K562 (cell line): ENCODE data around the gene ADCY4. TPM values are rescaled to one million over a fixed set of nuclear protein-coding genes. Genes with fewer than 3 reads are reported as not detected.

Experiments used
- ATAC-seq: fragments of 200-7000 bp; cut with Tn5 transposase; 3 replicates; pipeline ENCODE4 v1.9.1; 2020; ENCODE audit warnings: moderate library complexity
- BruUV-seq: library from RNA; stranded (reverse); fragments of 400-500 nt; replicated peaks from 2 replicates; lab custom pipeline; 2021; lab: Mats Ljungman, UMichigan
- CTCF ChIA-PET: fragments of 300-600 bp; formaldehyde crosslinking; extraction: SDS; loops from one replicate; lab custom pipeline; 2021; ENCODE audit warnings: low intra/inter-chr PET ratio; lab: Yijun Ruan, JAX
- POLR2A ChIA-PET: fragments of 300-600, 350-650 bp; sonication (Branson Sonifier 250); formaldehyde crosslinking; extraction: SDS; loops from one replicate; lab custom pipeline; 2021; ENCODE audit warnings: antibody characterized with exemption, inconsistent platforms; lab: Yijun Ruan, JAX
- DNase-seq, 4 experiments: peaks; one replicate each; pipeline versions ENCODE4 v3.0.0 to v3.0.0-alpha.2; 2011 to 2018; ENCODE audit warnings: low spot score in 3 of 4, mixed read lengths in 3 of 4; ENCODE audit errors: extremely low read depth in 1 of 4
- FAIRE-seq: peaks from 2 replicates; lab custom pipeline; 2011; peaks lifted over from hg19 to GRCh38; lab: Jason Lieb, UNC
- H2AFZ ChIP-seq: 2 replicates; pipeline ENCODE4 v1.6.0; 2011; ENCODE audit warnings: low read depth, low read length, control low read depth, inconsistent platforms
- H3K27ac ChIP-seq: fragments of 200-600 bp; 3 replicates; pipeline ENCODE4 v1.8.0; 2011; ENCODE audit warnings: low read depth, mild to moderate bottlenecking, control low read depth, inconsistent platforms, low read length, moderate library complexity, mixed read lengths; ENCODE audit errors: extremely low read depth
- H3K27me3 ChIP-seq, 2 experiments: fragments of 300-600 bp in 1 of 2; 2 replicates in 1 of 2; 3 replicates in 1 of 2; pipeline versions ENCODE4 v1.6.0 to v1.8.0; 2011; ENCODE audit warnings: inconsistent platforms in 2 of 2, low read length in 2 of 2, mild to moderate bottlenecking in 1 of 2, mixed read lengths in 1 of 2, moderate library complexity in 1 of 2; ENCODE audit not compliant: control insufficient read depth in 2 of 2, insufficient read depth in 2 of 2
- H3K36me3 ChIP-seq: fragments of 300-600 bp; 3 replicates; pipeline ENCODE4 v1.8.0; 2011; ENCODE audit warnings: mild to moderate bottlenecking, low read length, inconsistent platforms; ENCODE audit not compliant: control insufficient read depth, insufficient read depth
- H3K4me1 ChIP-seq, 2 experiments: fragments of 200-600 bp in 1 of 2; replicated peaks in 1 of 2; 2 replicates in 1 of 2; 3 replicates in 1 of 2; pipeline versions ENCODE4 v1.5.1 to v1.8.0; 2011; ENCODE audit warnings: inconsistent platforms in 2 of 2, low read length in 2 of 2, mild to moderate bottlenecking in 1 of 2, mixed read lengths in 1 of 2, moderate library complexity in 1 of 2; ENCODE audit not compliant: control insufficient read depth in 2 of 2, insufficient read depth in 2 of 2
- H3K4me2 ChIP-seq: 2 replicates; pipeline ENCODE4 v1.6.1; 2011; ENCODE audit warnings: low read length, control low read depth, inconsistent platforms, mixed read lengths; ENCODE audit not compliant: insufficient read depth
- H3K4me3 ChIP-seq: fragments of 200-600 bp; sonication (generic), shearing (Covaris generic); 2 replicates; pipeline ENCODE4 v1.5.1; 2016; ENCODE audit warnings: control low read depth, inconsistent platforms
- H3K79me2 ChIP-seq: fragments of 200-600 bp; 3 replicates; pipeline ENCODE4 v1.8.0; 2011; ENCODE audit warnings: low read length, inconsistent platforms; ENCODE audit not compliant: control insufficient read depth, insufficient read depth
- H3K9ac ChIP-seq, 2 experiments: 2 replicates each; pipeline versions ENCODE4 v1.6.0 to v1.6.1; 2011; ENCODE audit warnings: low read depth in 2 of 2, low read length in 2 of 2, control low read depth in 1 of 2, inconsistent platforms in 1 of 2, mild to moderate bottlenecking in 1 of 2, mixed read lengths in 1 of 2; ENCODE audit not compliant: insufficient read depth in 1 of 2
- H3K9me1 ChIP-seq: one replicate; pipeline ENCODE4 v1.6.0; 2011; ENCODE audit warnings: inconsistent platforms, mild to moderate bottlenecking, low read length, moderate library complexity; ENCODE audit not compliant: control insufficient read depth, insufficient read depth
- H3K9me3 ChIP-seq: replicated peaks from 2 replicates; pipeline ENCODE4 v1.5.1; 2011; ENCODE audit warnings: low read depth, low read length, inconsistent platforms; ENCODE audit not compliant: control insufficient read depth, insufficient read depth
- H4K20me1 ChIP-seq: replicated peaks from 2 replicates; pipeline ENCODE4 v1.6.1; 2011; ENCODE audit warnings: low read length, inconsistent platforms, mixed read lengths; ENCODE audit not compliant: control insufficient read depth, insufficient read depth
- E2F8 ChIP-seq: fragments of 450-650 bp; IDR thresholded peaks from 2 replicates; pipeline ENCODE4 v1.7.1; 2018; ENCODE audit warnings: mild to moderate bottlenecking, low read depth; ENCODE audit not compliant: partially characterized antibody
- FOXK1 ChIP-seq: sonication (generic); formaldehyde crosslinking; IDR thresholded peaks from 2 replicates; pipeline ENCODE4 v1.8.0; 2022; ENCODE audit warnings: missing genetic modification reagents, mild to moderate bottlenecking, borderline replicate concordance
- MAFK ChIP-seq: IDR thresholded peaks from 2 replicates; pipeline ENCODE4 v1.6.1; 2011; ENCODE audit warnings: low read length, improper control_type of control experiment
- PRDM10 ChIP-seq: fragments of 450-650 bp; IDR thresholded peaks from 2 replicates; pipeline ENCODE4 v1.6.1; 2018; ENCODE audit not compliant: partially characterized antibody
- RBM15 ChIP-seq: fragments of 200-400 bp; formaldehyde crosslinking; IDR thresholded peaks from 2 replicates; pipeline ENCODE4 v1.6.1; 2018; ENCODE audit warnings: mild to moderate bottlenecking, low read length, moderate library complexity; ENCODE audit not compliant: insufficient read depth
- THAP12 ChIP-seq: fragments of 250-450 bp; sonication (Bioruptor Pico); IDR thresholded peaks from 2 replicates; pipeline ENCODE4 v1.9.0; 2021; ENCODE audit warnings: mild to moderate bottlenecking, inconsistent platforms
- WGBS: fragments of 100-300 bp; shearing (Covaris generic); methylation state at CpG from one replicate; pipeline ENCODE4 v1.1.6; 2016; ENCODE audit warnings: low coverage, mixed read lengths; ENCODE audit not compliant: insufficient coverage; ENCODE audit errors: missing lambda C conversion rate; 5-methylcytosine and 5-hydroxymethylcytosine counted together
- in situ Hi-C: fragments of 300-500 bp; cut with MboI; formaldehyde crosslinking; loops from 4 replicates; pipeline ENCODE4 v1.15.0; 2018; ENCODE audit warnings: inconsistent platforms, mixed read lengths
- intact Hi-C: fragments of 100-400 bp; cut with micrococcal nuclease; formaldehyde crosslinking; loops from 2 replicates; pipeline ENCODE4 v1.14.2; 2022
- polyA plus RNA-seq, 8 experiments: library from polyadenylated mRNA; depleted of rRNA in 4 of 8; stranded (reverse) in 5 of 8; unstranded in 3 of 8; fragments of >200 nt; fragmentation: Nextera tagmentation in 2 of 8; fragmentation: Illumina TruSeq in 1 of 8; extraction: Ambion mirVana in 2 of 8; extraction: Trizol in 1 of 8; gene quantifications; 2 replicates each; pipeline versions ENCODE4 v1.2.1 to v1.2.3, GENCODE V29; 2011 to 2014; ENCODE audit warnings: inconsistent platforms in 1 of 8, missing spikeins in 1 of 8
- total RNA-seq, 7 experiments: library from RNA; depleted of rRNA in 6 of 7; stranded (reverse); fragments of >200 nt in 6 of 7; fragmentation: Illumina TruSeq in 2 of 7; extraction: Trizol in 2 of 7; gene quantifications; 2 replicates each; pipeline versions ENCODE4 v1.2.1 to v1.2.3, GENCODE V29; 2011 to 2021; ENCODE audit warnings: low replicate concordance in 1 of 7

ADCY4 gene
- total and polyA plus RNA-seq, 9 of the 15 experiments (the other 6 are each of a cell fraction or from before 2014, with no cell fraction given), result 0.04 to 0.31 (median 0.15) TPM; not detected in 2

- no peak overlapping the region for H3K9ac ChIP-seq
- H3K27me3 ChIP-seq, result no peaks in the 10 kb centered on the region
- DNase-seq, result no peak
- no peaks in the 10 kb centered on the region for H4K20me1 ChIP-seq
- TF ChIP-seq RBM15, result no peak
- no peak for TF ChIP-seq FOXK1 (CRISPR knock-in tag)
- TF ChIP-seq MAFK, result no peak
- TF ChIP-seq PRDM10, result peak; percentile 35
- no peak for TF ChIP-seq E2F8
- no peak for TF ChIP-seq THAP12 (CRISPR knock-in tag)
- ATAC-seq, result no peak
- no peak overlapping the region for H2AFZ ChIP-seq
- ChIA-PET CTCF (no interaction called here), POLR2A (no interaction called here)
- no peaks in the 10 kb centered on the region for H3K79me2 ChIP-seq
- BruUV-seq, result no TSS peak
- no peak overlapping the region for H3K4me3 ChIP-seq
- in situ Hi-C loops (no loop called here), intact Hi-C loops (no loop called here)
- H3K36me3 ChIP-seq, result peaks cover 46% of the 10 kb centered on the region; the same call in 2 of the 3 replicates
- H3K9me1 ChIP-seq, result no peaks in the 10 kb centered on the region
- no peak for FAIRE-seq
- no peak overlapping the region for H3K4me2 ChIP-seq
- H3K27ac ChIP-seq, result no peak overlapping the region
- 93% methylated on average over 3 of the region's 5 CpGs for WGBS
- H3K9me3 ChIP-seq, result no peaks in the 10 kb centered on the region
- peaks cover 4 to 6% of the 10 kb centered on the region in 2 experiments; a peak in 4 of 5 replicates for H3K4me1 ChIP-seq
These were observed 24.6 kb downstream of the ADCY4 start for GRCh38 chr14:24310265-24310645.
